SK-N-SH treated with all-trans-retinoic acid at 6 μM for 48 hours (cell line): ENCODE results near the gene MUC12.

Experiments used
- ARNTL ChIP-seq: fragments of 450-650 bp; formaldehyde crosslinking; IDR thresholded peaks from 2 replicates; pipeline ENCODE4 v1.5.0; 2020; ENCODE audit warnings: low read depth, mild to moderate bottlenecking, moderate library complexity, borderline replicate concordance
- CREB5 ChIP-seq: fragments of 250-450 bp; sonication (Bioruptor Pico); IDR thresholded peaks from 2 replicates; pipeline ENCODE4 v1.5.1; 2020; ENCODE audit warnings: low read depth, mild to moderate bottlenecking, moderate library complexity
- CSDC2 ChIP-seq: fragments of 250-450 bp; sonication (Bioruptor Pico); IDR thresholded peaks from 2 replicates; pipeline ENCODE4 v1.5.0; 2020; ENCODE audit warnings: mild to moderate bottlenecking, moderate library complexity
- ESRRG ChIP-seq: fragments of 250-450 bp; sonication (Bioruptor Pico); IDR thresholded peaks from 2 replicates; pipeline ENCODE4 v1.6.1; 2021; ENCODE audit warnings: mild to moderate bottlenecking
- GLIS3 ChIP-seq: fragments of 250-450 bp; sonication (Bioruptor Pico); IDR thresholded peaks from 2 replicates; pipeline ENCODE4 v1.5.0; 2020; ENCODE audit warnings: mild to moderate bottlenecking, moderate library complexity
- OSR1 ChIP-seq: fragments of 250-450 bp; sonication (Bioruptor Pico); IDR thresholded peaks from 2 replicates; pipeline ENCODE4 v1.8.0; 2022; ENCODE audit warnings: moderate library complexity, mild to moderate bottlenecking, inconsistent platforms
- PATZ1 ChIP-seq: fragments of 250-450 bp; sonication (Bioruptor Pico); IDR thresholded peaks from 2 replicates; pipeline ENCODE4 v1.8.0; 2020; ENCODE audit warnings: mild to moderate bottlenecking, moderate library complexity, borderline replicate concordance
- POU6F1 ChIP-seq: fragments of 250-450 bp; sonication (Bioruptor Pico); IDR thresholded peaks from 2 replicates; pipeline ENCODE4 v1.8.0; 2021; ENCODE audit warnings: low read depth, mild to moderate bottlenecking, moderate library complexity, borderline replicate concordance
- PPARA ChIP-seq: fragments of 250-450 bp; sonication (Bioruptor Pico); IDR thresholded peaks from 2 replicates; pipeline ENCODE4 v1.5.0; 2020; ENCODE audit warnings: mild to moderate bottlenecking, borderline replicate concordance
- RARB ChIP-seq: fragments of 250-450 bp; sonication (Bioruptor Pico); IDR thresholded peaks from 2 replicates; pipeline ENCODE4 v1.8.0; 2021; ENCODE audit warnings: mild to moderate bottlenecking, moderate library complexity
- ZFP3 ChIP-seq: fragments of 250-450 bp; sonication (Bioruptor Pico); IDR thresholded peaks from 2 replicates; pipeline ENCODE4 v1.5.0; 2020; ENCODE audit warnings: mild to moderate bottlenecking, moderate library complexity
- ZFP30 ChIP-seq: fragments of 450-650 bp; formaldehyde crosslinking; IDR thresholded peaks from 2 replicates; pipeline ENCODE4 v1.5.0; 2022; ENCODE audit warnings: mild to moderate bottlenecking, moderate library complexity
- ZNF565 ChIP-seq: fragments of 450-650 bp; formaldehyde crosslinking; conservative IDR thresholded peaks from 2 replicates; pipeline ENCODE4 v1.5.0; 2020; ENCODE audit warnings: low read depth, mild to moderate bottlenecking, moderate library complexity

- TF ChIP-seq ARNTL (CRISPR knock-in tag) (no peak), ZFP3 (CRISPR knock-in tag) (no peak), PPARA (no peak), GLIS3 (no peak), PATZ1 (CRISPR knock-in tag) (no peak), ZFP30 (no peak), POU6F1 (CRISPR knock-in tag) (no peak), CSDC2 (no peak), RARB (no peak), ZNF565 (CRISPR knock-in tag) (no peak), CREB5 (CRISPR knock-in tag) (no peak), OSR1 (CRISPR knock-in tag) (no peak), ESRRG (no peak)
Measured at GRCh38 chr7:100968031-100968430, 1.3 kb upstream of the MUC12 start.
